Measurements from ENCODE around the gene PRM3.
"Not testable (repeated sequence)": the region's sequence is repeated elsewhere in the genome, so short reads cannot be mapped to it uniquely, and the experiment has no call there.

PRM3 gene

DNA sequence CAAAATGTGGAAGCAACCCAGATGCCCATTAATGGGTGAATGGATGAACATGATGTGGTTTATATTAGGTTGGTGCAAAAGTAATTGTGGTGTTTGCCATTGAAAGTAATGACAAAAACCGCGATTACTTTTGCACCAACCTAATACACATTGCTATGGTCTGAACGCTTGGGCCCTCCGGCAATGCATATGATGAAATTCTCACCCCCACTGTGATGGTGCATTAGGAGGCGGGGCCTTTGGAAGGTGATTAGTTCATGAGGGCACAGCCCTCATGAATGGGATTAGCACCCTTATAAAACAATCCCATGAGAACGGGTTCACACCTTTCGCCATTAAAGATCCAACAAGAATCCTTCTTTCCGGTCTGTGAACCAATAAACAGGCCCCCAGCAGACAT lies 33.0 kb upstream of the PRM3 start:
- FAIRE-seq (no peak), DNase-seq (ENCODE audit: low spot score) (no peak)

DNA sequence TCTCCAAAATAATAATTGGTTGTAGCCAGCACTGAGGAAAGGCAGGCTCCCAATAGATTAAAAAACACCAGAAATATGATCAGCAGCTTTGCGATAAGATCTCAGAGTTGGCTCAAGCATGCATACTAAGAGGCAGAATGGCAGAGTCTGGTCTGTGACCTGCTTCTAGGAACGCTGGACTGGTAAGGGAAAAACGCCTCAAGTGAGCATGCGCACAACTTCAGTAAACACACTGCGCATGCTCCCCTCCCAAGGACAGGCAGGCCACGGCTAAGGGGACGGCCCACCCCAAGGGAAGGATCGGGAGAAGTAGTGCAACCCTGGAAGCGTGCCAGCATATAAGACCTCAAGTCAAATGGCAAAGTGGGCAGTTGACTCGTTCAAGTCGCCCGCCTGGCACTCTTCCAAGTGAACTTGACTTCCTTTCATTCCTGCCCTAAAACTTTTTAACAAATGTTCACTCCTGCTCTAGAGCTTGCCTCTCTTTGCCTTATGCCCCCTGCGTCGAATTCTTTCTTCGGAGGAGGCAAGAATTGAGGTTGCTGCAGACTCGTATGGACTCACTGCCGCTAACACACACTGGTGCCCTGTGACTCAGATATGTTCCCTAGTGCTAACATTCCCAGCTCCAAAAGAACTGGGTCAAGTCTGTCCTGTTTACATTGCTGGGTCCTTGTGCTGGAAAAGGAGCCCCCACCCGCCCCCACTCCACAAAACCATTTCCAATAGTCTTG lies 30.1 kb upstream of the PRM3 start:
- DNase-seq (ENCODE audit: low spot score) (no peak), FAIRE-seq (no peak)

DNA sequence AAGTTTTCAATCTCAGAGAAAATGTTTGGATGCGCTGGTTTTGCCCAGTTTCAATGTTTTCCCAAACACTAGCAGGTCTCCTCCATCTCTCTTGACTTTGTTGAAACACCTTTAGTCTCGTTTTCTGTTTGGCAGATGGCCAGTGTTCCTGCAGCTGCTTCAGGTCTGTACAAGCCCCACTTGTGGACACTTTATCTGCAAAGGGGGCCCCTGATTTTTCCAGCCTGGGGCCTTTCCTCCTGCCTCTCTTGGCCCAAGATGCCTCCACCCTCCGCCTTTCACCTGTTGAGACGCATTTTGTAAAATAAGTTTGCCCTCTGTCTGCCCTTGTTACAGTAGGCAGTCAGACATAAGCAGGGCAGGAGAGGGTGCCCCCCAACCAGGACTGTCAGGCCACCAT lies 29.5 kb upstream of the PRM3 start:
- FAIRE-seq: no peak
- no peak for DNase-seq (ENCODE audit: low spot score)

DNA sequence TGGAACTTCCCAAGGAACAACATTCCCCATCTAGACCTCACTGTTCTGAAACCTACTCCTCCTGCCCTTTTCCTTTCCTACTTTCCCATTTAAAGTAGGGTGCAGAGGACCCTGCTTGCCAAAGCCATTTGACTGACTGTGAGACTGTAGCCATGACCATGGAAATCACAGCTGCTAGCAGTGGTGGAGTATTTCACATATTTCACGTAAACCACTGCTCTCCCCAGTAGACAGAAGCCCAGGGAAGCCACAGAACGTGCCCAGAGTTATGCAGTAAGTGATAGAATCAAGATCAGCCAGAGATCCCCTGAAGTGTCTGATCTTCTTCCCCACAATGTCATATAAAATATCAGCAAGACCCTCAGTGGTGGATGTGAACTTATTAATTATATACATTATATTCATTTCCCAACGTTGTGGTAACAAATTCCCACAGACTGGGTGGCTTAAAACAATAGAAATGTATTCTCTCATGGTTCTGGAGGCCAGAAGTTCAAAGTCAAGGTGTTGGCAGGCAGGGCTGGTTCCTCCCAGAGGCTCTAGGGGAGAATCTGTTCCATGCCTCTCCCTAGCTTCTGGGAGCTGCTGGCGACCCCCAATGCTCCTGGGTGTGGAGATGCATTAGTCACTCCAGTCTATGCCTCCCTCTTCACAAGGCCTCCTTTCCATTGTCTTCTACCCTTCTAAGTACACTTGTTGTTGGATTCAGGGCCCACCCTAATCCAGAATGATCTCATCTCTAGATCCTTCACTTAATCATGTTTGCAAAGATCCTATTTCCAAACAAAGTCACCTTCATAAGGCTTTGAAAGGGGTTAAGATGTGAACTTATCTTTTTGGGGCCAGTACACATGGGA lies 28.4 kb upstream of the PRM3 start:
- FAIRE-seq: no peak

DNA sequence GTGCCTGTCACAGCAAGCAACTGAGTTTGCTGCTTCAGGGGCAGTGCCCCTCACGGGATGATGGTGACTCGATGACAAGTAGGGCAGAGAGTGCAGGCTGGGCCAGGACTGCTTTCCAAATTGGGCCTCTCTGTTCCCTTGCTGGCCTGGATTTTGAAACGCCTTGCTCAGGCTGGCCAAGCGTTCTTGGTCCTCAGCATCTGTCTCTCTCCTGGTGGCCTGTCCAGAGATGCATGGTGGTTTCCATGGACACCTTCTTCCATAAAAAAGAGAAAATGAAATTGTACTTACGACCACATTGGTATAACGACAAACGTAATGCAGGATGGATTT lies 27.1 kb upstream of the PRM3 start:
- no peak for FAIRE-seq
- no peak for DNase-seq (ENCODE audit: low spot score)

More for the DNA sequence above, 28.4 kb upstream of the PRM3 start:
- DNase-seq (ENCODE audit: low spot score): no peak

DNA sequence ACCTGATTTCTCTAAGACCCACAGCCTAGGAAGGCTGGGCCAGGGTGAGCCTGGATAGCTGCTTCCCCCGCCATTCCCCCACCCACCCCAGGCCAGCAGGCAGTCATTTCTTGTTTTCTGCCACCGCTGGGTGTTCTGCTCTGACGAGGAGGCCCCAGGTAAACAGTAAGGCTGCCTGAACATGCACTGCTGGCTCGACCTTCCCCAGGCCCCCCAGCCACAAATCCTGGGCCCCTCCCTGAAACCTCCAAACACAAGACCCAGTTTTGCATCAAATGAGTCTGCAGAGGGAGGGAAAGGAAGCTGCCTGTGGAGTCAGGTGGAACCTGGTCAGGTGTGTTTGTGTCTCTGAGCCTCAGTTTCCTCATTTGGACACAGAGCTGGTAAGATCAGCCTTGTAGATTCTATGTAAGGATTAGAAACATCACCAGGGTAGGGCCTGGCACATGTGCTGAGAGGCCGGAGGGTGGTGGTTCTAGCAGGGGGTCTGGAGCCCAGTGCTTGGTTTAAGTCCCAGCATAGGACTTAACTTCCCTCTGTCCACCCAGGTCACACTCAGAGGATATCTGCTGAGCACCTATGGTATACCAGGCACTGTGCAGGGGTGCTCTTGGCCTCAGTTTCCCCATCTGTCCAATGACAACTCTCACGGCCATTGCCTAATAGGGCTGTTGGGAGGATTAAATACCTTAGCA lies 26.6 kb upstream of the PRM3 start:
- FAIRE-seq: no peak
- no peak for DNase-seq (ENCODE audit: low spot score)

DNA sequence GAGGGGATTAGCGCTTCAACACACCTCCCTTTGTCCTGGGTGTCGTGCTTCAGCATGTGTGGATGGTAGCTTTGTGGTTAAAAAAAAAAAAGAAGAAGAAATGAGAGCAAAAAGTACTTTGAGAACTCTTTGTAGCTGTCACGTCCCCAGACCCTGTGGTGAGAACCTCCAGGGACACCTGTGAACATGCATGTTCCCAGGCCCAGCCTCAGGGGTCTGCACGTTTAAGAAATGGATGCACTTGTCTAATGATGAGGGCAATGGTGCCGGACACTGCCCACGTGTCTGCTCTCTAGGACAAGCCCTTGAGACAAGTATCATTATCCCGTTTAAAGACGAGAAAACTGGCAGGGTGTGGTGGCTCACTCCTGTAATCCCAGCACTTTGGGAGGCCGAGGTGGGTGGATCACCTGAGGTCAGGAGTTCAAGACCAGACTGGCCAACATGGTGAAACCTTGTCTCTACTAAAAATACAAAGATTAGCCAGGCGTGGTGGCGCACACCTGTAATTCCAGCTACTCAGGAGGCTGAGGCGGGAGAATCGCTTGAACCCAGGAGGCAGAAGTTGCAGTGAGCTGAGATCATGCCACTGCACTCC lies 25.6 kb upstream of the PRM3 start:
- not testable (repeated sequence) for DNase-seq (ENCODE audit: low spot score); FAIRE-seq

DNA sequence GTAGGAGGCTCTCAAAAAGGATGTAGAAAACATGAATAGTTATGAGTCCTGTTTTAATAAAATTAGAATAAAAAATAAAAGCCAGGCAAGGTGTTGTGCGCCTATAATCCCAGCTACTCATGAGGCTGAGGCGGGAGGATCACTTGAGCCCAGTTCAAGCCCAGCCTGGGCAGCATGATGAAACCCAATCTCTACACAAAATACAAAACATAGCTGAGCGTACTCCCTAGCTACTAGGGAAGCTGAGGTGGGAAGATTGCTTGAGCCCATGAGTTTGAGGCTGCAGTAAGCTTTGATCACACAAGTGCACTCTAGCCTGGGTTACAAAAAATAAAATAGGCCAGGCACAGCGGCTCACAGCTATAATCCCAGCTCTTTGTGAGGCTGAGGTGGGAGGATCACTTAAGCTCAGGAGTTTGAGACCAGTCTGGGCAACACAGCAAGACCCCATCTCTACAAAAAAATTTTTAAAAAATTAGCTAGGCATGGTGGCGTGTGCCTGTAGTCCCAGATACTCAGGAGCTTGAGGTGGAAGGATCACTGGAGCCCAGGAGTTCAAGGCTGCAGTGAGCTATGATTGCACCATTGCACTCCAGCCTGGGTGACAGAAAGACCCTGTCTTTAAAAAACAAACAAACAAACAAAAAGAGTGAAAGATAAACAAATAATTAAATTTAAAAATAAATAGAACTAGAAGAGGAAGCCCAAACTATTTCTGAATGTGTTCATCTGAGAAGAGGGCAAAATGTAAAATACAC lies 24.9 kb upstream of the PRM3 start:
- DNase-seq (ENCODE audit: low spot score) (no peak), FAIRE-seq (no peak)

DNA sequence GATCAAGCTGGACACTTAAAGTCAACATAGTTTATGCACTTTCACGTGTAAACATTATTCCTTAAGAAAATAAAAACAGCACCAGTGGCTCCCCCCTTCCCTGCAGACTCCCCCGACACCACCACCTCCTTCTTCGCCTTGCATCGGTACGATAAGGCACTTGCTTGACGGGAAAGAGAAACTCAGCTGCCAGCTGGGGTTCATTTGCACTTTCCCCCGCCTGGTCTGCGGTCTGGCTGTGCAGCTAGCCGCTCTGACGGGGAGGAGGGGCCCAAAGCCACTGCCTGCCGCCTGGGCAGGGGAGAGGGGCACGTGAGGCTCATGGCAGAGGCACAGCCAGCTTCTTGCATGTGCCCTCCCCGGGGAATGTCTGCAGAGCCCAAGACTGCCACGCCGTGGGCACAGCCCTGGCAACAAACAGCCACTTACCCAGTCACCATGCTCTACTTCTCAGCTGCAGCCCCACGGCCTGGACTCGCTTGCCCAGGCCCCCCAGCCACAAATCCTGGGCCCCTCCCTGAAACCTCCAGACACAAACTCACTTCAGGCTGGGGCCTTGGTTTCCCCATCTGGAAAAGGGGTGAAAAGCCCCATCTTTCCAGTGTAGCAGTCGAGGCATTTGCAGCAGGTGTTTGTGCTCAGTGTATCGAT lies 24.2 kb upstream of the PRM3 start:
- FAIRE-seq (no peak), DNase-seq (ENCODE audit: low spot score) (peak; percentile 37)

DNA sequence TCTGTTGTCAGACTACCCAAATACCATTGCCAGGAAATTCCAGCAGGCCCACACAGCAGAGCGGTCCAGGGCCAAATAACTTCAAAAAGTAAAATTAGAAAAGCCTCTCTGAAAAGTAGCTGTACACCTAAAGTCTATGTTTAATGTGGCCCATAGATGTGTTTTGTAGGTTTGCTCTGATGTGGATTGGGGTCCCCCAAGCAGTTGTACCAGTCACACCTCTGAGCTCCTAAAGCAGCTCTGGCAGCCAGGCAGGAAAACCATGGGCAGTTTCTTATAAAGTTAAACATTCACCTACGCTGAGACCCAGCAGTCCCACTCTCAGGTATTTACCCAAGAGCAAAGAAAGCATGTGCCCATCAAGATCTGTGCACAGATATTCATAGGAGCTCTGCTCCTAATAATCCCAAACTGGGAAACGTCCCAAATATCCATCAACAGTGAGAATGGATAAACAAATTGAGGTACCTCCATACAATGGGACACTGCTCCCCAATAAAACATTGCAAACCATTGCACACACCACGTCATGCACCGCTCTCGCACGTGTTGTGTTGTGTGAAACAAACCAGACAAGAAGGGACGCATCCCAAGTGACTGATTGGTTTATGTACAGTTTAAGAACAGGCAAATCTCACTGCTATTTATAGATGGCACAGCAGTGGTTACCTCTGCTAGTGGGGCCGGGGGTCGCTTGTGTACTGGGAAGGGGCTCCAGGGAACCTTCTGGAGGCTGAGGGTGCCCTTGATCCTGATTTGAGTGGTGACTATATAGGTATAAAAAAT lies 23.5 kb upstream of the PRM3 start:
- FAIRE-seq: no peak
- no peak for DNase-seq (ENCODE audit: low spot score)

DNA sequence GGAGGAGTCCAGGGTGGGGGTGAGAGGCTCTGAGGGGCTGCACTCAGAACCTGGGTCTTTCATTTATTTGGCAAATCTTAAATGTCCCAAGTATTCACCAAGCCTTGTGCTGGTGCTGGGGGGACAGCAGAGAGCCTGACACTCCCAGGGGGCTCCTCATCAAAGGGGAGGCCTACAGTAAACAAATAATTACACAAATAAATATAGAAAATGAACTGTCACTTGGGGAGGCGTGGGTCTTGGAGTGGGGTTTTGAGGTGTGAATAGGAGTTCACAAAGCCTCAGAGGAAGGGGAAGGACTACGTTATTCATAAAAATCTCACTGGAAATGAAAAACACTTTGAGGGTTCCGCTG lies 22.9 kb upstream of the PRM3 start:
- DNase-seq (ENCODE audit: low spot score) (no peak), FAIRE-seq (no peak)

DNA sequence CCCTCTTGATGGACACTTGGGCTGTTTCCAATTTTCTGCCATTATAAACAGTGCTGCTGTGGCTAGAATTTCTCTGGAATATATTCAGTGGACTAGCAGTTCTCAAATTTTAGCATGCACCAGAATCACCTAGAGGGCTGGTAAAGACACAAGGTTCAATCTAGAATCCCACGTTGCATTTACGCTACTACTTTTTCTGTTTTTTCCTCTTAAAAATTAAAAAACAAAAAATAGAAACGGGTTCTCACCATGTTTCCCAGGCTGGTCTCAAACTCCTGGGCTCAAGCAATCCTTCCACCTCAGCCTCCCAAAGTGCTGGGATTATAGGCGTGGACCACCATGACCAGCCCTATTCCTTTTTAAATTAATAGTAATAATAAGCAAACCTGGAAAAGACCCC lies 22.2 kb upstream of the PRM3 start:
- DNase-seq (ENCODE audit: low spot score): no peak
- FAIRE-seq: no peak

DNA sequence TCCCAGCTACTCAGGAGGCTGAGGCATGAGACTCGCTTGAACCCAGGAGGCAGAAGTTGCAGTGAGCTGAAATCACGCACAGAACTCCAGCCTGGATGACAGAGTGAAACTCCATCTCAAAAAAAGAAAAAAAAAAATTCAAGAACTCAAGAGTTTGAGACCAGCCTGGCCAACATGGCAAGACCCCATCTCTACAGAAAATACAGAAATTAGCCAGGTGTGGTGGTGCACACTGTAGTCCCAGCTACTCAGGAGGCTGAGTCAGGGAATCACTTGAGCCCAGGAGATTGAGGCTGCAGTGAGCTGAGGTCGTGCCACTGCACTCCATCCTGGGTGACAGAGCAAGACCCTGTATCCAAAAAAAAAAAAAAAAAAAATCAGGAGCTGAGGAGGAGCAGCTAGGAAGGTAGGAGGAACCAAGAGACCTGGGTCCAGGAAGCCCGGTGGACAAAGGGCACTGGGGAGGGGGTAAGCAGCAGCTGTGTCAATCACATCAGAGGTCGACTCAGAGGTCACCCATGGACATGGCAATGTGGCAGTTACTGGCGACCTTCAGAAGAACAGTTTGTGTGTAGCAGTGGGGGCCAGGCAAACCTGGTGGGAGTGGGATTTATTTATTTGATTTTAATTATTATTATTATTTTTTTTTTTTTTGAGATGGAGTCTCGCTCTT lies 18.8 kb upstream of the PRM3 start:
- DNase-seq (ENCODE audit: low spot score) (no peak), FAIRE-seq (no peak)

DNA sequence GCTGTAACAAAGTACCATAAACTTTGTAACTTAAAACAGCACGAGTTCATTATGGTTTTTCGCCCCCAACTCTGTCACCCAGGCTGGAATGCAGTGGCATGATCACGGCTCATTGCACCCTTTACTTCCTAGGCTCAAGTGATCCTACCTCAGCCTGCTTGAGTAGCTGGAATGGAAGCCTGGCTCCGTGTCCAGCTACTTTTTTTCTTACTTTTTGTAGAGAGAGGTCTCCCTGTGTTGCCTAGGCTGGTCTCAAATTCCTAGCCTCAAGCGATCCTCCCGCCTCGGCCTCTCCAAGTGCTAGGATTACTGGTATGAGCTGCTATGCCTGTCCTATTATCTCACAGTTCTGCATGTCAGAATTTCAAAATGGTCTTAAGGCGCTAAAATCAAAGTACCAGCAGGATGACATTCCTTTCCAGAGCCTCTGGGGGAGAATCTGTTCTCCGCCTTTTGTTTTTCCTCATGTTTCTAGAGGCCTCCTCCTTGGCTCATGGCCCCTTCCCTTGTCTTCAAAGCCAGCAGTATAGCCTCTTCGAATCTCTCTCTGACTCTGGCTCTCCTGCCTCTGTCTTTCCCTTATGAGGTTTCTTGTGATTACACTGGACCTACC lies 17.8 kb upstream of the PRM3 start:
- no peak for FAIRE-seq

DNA sequence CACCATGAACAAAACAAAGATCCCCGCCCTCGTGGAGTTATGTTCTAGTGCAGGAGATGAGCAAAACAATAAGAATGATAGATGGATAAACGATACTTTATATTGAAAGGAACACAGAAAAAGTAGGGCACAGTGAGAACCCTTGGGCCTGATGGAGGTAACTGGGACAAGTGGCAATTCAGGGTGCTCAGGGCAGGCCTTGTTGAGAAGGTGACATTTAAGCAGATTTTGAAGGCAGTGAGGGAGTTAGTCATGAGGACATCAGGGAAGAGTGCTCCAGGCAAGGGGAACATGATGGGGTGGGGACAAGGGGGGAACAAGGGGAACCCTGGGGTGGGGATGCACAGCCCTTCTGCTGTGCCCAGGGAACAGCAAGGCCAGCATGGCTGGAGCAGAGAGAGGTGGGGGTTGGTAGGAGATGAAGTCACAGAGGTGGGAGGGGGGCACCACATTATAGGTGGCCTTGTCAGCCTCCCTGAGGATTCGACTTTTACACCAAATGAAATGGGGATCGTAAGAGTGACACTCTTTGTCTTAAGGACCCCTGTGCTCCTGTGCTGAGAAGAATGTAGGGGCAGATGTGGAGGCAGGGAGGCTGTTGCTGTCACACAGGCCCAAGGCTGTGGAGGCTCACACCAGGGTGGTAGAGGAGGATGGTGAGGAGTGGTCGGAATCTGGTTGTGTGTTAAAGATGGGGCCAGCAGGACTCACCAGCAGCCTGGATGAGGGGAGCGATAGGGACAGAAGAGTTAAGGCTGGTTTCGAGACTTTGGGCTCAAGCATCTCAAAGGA lies 16.9 kb upstream of the PRM3 start:
- DNase-seq (ENCODE audit: low spot score) (no peak), FAIRE-seq (no peak)

More for the DNA sequence above, 17.8 kb upstream of the PRM3 start:
- DNase-seq (ENCODE audit: low spot score): no peak

DNA sequence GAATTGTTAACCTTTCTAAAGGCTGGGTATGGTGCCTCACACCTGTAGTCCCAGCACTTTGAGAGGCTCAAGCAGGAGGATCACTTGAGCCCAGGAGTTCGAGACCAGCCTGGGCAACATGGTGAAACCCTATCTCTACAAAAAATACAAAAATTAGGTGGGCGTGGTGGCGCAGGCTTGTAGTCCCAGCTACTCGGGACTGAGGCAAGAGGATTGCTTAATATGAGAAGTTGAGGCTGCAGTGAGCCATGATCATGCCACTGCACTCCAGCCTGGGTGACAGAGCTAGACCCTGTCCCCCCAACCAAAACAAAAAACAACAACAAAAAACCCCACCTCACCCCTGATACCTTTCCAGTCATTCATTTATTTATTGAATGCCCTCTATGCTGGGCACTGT lies 16.3 kb upstream of the PRM3 start:
- not testable (repeated sequence) for DNase-seq (ENCODE audit: low spot score); FAIRE-seq

DNA sequence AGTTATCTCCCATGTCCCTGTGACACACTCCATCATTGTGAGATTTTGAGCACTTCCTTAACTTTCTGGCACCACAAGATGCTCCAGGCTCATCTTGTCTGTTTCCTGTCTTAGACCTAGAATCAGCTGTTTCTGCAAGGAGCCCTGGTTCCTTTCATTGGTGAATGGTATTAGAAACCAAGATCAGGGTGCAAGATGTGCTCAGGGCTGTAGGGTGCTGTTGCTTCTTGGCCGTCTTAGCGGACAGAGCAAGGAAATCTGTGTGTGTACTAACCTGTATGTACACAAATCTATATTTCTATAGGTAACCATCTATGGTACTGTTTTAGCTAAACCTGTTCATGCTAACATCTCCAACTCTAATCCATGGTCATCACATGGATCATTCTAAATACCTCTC lies 15.8 kb upstream of the PRM3 start:
- FAIRE-seq (no peak), DNase-seq (ENCODE audit: low spot score) (no peak)

DNA sequence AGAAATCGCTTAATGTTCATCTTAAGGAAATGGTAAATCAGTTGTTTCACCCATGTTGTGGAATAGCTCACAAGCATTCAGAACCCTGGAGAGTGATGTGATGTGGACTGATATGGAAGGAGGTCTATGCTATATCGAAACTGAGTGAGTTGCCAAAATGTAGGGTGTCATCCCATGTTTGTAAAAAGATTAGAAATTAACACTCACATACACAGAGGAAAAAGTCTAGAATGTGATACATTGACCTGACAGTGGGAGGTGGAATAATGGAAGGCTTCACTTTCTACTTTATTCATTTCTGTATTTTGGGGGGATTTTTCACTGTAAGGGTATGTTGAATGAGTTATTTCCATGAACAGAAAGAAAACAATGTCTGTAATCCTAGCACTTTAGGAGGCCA lies 12.4 kb upstream of the PRM3 start:
- FAIRE-seq (no peak), DNase-seq (ENCODE audit: low spot score) (no peak)
